Epidermal melanocyte (primary cell): Measurements from ENCODE around the gene DNAH12.

Experiments used
- DNase-seq: peaks from one replicate; pipeline ENCODE4 v3.0.0; 2011; ENCODE audit warnings: low spot score; ENCODE audit not compliant: insufficient read length

DNAH12 gene

GRCh38 chr3:57244946-57245345 is 299.2 kb downstream of the DNAH12 start:
- DNase-seq = no peak
